ENCODE data around the gene PLSCR3. TPM values are rescaled to one million over a fixed set of nuclear protein-coding genes. Genes with fewer than 3 reads are reported as not detected.
"Not testable (repeated sequence)": the region's sequence is repeated elsewhere in the genome, so short reads cannot be mapped to it uniquely, and the experiment has no call there.

The PLSCR3 gene
- total RNA-seq, 1 donor from 2014 or later = 6.6 TPM

GRCh38 chr17:7367918-7368598 lies 26.3 kb downstream of the PLSCR3 start:
- H3K27ac ChIP-seq = no peak overlapping the region

GRCh38 chr17:7367083-7367482 lies 27.2 kb downstream of the PLSCR3 start:
- H3K9me3 ChIP-seq (ENCODE audit: low read depth) = no peaks in the 10 kb centered on the region
- DNase-seq (ENCODE audit: low spot score) = no peak
- H3K4me3 ChIP-seq = no peak overlapping the region
- H2AFZ ChIP-seq (replicated peaks) = no peak overlapping the region
- H3K4me2 ChIP-seq = no peak overlapping the region
- no peak overlapping the region for H3K27ac ChIP-seq
- H3K9me3 Mint-ChIP-seq = no peaks in the 10 kb centered on the region
- no peaks in the 10 kb centered on the region for H3K36me3 ChIP-seq
- H3K79me2 ChIP-seq (ENCODE audit: low read depth) = no peaks in the 10 kb centered on the region
- no peaks in the 10 kb centered on the region for H3K36me3 Mint-ChIP-seq
- H3K9ac ChIP-seq = no peak overlapping the region
- H3K27me3 Mint-ChIP-seq (ENCODE audit: insufficient read depth, low read depth) = peaks cover 6% of the 10 kb centered on the region
- H3K27me3 ChIP-seq = peaks cover 7% of the 10 kb centered on the region
- no peaks in the 10 kb centered on the region for H3F3A ChIP-seq (ENCODE audit: low read depth)
- H3K4me1 ChIP-seq = no peaks in the 10 kb centered on the region
- H3K4me3 Mint-ChIP-seq = no peak overlapping the region
- no peak overlapping the region for H3K27ac Mint-ChIP-seq
- TF ChIP-seq EZH2phosphoT487 (IDR thresholded peaks at IDR 0.05) = no peak
- no peak for TF ChIP-seq EZH2 (IDR thresholded peaks at IDR 0.05)
- TF ChIP-seq CTCF (IDR thresholded peaks at IDR 0.05) = no peak
- peaks cover 3% of the 10 kb centered on the region for H3K4me1 Mint-ChIP-seq
- no peaks in the 10 kb centered on the region for H4K20me1 ChIP-seq (ENCODE audit: low read depth)

More at GRCh38 chr17:7367918-7368598, 26.3 kb downstream of the PLSCR3 start:
- Histone ChIP-seq H3K9me3 (ENCODE audit: low read depth) (no peaks in the 10 kb centered on the region), H2AFZ (replicated peaks) (no peak overlapping the region), H3K4me3 (no peak overlapping the region), H3K27me3 (peaks cover 7% of the 10 kb centered on the region), H3F3A (ENCODE audit: low read depth) (no peaks in the 10 kb centered on the region), H3K4me1 (no peaks in the 10 kb centered on the region), H3K4me2 (no peak overlapping the region), H3K9ac (no peak overlapping the region), H3K79me2 (ENCODE audit: low read depth) (no peaks in the 10 kb centered on the region), H3K36me3 (no peaks in the 10 kb centered on the region), H4K20me1 (ENCODE audit: low read depth) (no peaks in the 10 kb centered on the region)
- Mint-ChIP-seq H3K27ac (no peak overlapping the region), H3K4me3 (no peak overlapping the region), H3K4me1 (peaks cover 3% of the 10 kb centered on the region), H3K9me3 (no peaks in the 10 kb centered on the region), H3K27me3 (ENCODE audit: insufficient read depth, low read depth) (peaks cover 5% of the 10 kb centered on the region), H3K36me3 (no peaks in the 10 kb centered on the region)
- TF ChIP-seq EZH2phosphoT487 (IDR thresholded peaks at IDR 0.05) (no peak), EZH2 (IDR thresholded peaks at IDR 0.05) (no peak), CTCF (IDR thresholded peaks at IDR 0.05) (no peak)
- DNase-seq (ENCODE audit: low spot score) = no peak

GRCh38 chr17:7365963-7366362 lies 28.4 kb downstream of the PLSCR3 start:
- H4K20me1 ChIP-seq (ENCODE audit: low read depth); H3K27ac ChIP-seq; H3F3A ChIP-seq (ENCODE audit: low read depth); H3K27ac Mint-ChIP-seq; H3K4me2 ChIP-seq; H3K4me1 Mint-ChIP-seq; H3K9me3 ChIP-seq (ENCODE audit: low read depth); H3K36me3 Mint-ChIP-seq; H3K9me3 Mint-ChIP-seq; H3K36me3 ChIP-seq; H3K9ac ChIP-seq; DNase-seq (ENCODE audit: low spot score); H3K27me3 Mint-ChIP-seq (ENCODE audit: insufficient read depth, low read depth); H3K27me3 ChIP-seq; H3K4me3 Mint-ChIP-seq; H3K4me1 ChIP-seq; H3K4me3 ChIP-seq; H2AFZ ChIP-seq (replicated peaks); H3K79me2 ChIP-seq (ENCODE audit: low read depth): not testable (repeated sequence)

GRCh38 chr17:7363311-7363710 lies 31.0 kb downstream of the PLSCR3 start:
- Histone ChIP-seq H3K36me3 (no peaks in the 10 kb centered on the region), H3K27me3 (no peaks in the 10 kb centered on the region), H4K20me1 (ENCODE audit: low read depth) (no peaks in the 10 kb centered on the region), H3K9me3 (ENCODE audit: low read depth) (no peaks in the 10 kb centered on the region), H3K79me2 (ENCODE audit: low read depth) (no peaks in the 10 kb centered on the region), H3K4me2 (no peak overlapping the region), H3K4me3 (no peak overlapping the region), H3K27ac (no peak overlapping the region), H3F3A (ENCODE audit: low read depth) (no peaks in the 10 kb centered on the region), H3K4me1 (no peaks in the 10 kb centered on the region), H2AFZ (replicated peaks) (no peak overlapping the region), H3K9ac (no peak overlapping the region)
- H3K4me3 Mint-ChIP-seq = no peak overlapping the region
- TF ChIP-seq CTCF (IDR thresholded peaks at IDR 0.05) (no peak), EZH2 (IDR thresholded peaks at IDR 0.05) (no peak), EZH2phosphoT487 (IDR thresholded peaks at IDR 0.05) (no peak)
- no peak overlapping the region for H3K27ac Mint-ChIP-seq
- no peaks in the 10 kb centered on the region for H3K36me3 Mint-ChIP-seq
- peaks cover 3% of the 10 kb centered on the region for H3K4me1 Mint-ChIP-seq
- peaks cover 4% of the 10 kb centered on the region for H3K27me3 Mint-ChIP-seq (ENCODE audit: insufficient read depth, low read depth)
- no peaks in the 10 kb centered on the region for H3K9me3 Mint-ChIP-seq
- no peak for DNase-seq (ENCODE audit: low spot score)

All from neural progenitor cell (in vitro differentiated cells).